Occipital lobe (tissue), 2 donors: ENCODE data around the gene L3MBTL3. TPM values are rescaled to one million over a fixed set of nuclear protein-coding genes. Genes with fewer than 3 reads are reported as not detected.
A peak's percentile ranks its signal among the peaks of the same experiment; 100 is the strongest.

Source experiments
- DNase-seq: peaks from one replicate; lab custom pipeline; 2025; lab: John Stamatoyannopoulos, UW
- total RNA-seq: library from RNA; depleted of rRNA; stranded (reverse); fragments of >200 nt; gene quantifications from one replicate; pipeline ENCODE4 v1.2.3, GENCODE V29; 2014

The L3MBTL3 gene
- 38.8 TPM for total RNA-seq

- peak; percentile 76 for DNase-seq
Observed at GRCh38 chr6:130018292-130018743, at the start of gene L3MBTL3. TSS of gene L3MBTL3 (plus strand) at chr6:130018581. CDS start at chr6:130042700, 24,119 bp downstream.

- no peak for DNase-seq
Observed at GRCh38 chr6:129969064-129969463, 49.3 kb upstream of the L3MBTL3 start.

DNA sequence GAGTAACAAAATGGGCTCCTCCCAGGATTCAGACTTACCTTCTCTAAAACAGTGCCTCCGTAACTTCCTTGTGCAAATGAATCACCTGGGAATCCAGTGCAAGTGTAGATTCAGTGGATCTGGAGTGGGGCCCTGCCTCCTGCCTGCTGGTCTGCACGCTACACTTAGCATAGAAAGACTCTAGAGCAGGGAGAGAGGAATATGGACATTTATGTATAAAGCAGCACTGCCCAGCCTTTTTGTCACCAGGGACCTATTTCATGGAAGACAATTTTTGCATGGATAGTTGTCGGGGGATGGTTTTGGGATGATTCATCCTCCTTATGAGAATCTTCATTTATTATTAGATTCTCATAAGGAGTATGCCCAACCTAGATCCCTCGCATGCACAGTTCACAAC is 42.3 kb upstream of the L3MBTL3 start:
- DNase-seq = no peak

- no peak for DNase-seq
Observed at GRCh38 chr6:129978148-129978916, 40.0 kb upstream of the L3MBTL3 start.

DNA sequence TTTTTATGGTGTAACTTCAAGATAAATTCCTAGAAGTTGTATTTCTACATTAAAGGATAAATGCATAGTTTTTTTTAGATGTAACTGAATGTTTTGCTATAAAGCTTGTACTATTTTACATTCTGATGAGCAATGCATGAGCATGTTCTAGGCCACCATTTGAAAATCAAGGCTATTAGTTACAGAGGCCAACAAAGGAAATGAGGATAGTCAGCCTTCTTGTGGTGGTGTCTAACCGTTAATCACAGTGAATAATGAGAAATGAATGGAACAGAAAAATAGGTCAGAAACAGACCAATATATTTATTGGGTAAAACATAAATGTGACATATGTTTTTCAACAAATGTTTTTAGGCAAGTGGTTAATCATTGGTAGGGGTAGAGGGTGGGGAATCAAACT is 37.6 kb upstream of the L3MBTL3 start:
- no peak for DNase-seq

- no peak for DNase-seq
Observed at GRCh38 chr6:129981598-129981997, 36.8 kb upstream of the L3MBTL3 start.

DNA sequence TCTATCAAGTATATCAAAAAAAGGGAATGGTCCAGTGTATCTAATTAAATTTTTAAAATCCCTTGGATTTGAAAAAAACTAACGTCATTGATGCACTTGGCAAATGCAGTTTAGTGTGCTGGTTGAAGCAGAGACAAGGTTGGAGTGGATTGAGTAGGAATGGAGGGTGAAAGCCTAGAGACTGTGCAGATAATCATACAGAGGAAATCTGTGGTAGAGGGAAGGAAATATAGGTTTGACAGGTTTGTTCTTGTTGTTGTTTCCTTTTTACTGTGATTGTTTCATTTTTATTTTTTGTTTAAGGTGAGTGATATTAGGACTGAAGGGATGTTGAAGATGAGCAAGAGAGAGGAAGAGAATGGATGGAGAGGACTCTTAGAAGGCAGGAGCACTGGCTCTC is 29.0 kb upstream of the L3MBTL3 start:
- no peak for DNase-seq

GRCh38 chr6:129992881-129993280 is 25.5 kb upstream of the L3MBTL3 start:
- no peak for DNase-seq

GRCh38 chr6:129994410-129994809 is 24.0 kb upstream of the L3MBTL3 start:
- no peak for DNase-seq

GRCh38 chr6:129996387-129996786 is 22.0 kb upstream of the L3MBTL3 start:
- DNase-seq = no peak

GRCh38 chr6:130000526-130001421 is 17.6 kb upstream of the L3MBTL3 start:
- no peak for DNase-seq

DNA sequence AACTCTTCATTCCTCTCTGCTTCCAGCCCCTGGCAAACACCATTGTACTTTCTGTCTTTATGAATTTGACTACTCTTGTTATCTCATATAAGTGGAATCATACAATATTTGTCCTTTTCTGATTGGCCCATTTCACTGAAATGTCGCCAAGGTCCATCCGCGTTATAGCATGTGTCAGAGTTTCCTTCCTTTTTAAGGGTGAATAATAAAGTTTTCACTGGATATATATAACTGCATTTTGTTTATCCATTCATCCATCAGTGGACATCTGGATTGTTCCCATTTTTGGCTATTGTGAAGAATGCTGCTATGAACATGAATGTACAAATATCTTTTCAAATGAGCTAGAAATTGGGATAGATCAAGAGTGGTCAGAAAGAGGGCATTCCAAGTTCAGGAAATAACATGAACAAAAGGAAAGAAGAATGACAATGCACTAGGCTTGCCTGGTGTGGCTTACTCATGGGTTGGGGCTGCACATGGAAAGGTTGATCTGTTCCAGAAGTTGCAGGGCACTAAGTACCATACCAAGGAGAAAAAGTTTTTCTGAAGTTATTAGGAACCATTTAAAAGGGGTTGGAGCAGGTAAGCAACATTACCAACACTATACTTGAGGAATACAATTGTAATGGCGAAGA is 10.0 kb upstream of the L3MBTL3 start:
- DNase-seq = no peak

GRCh38 chr6:130009146-130009545 is 9.2 kb upstream of the L3MBTL3 start:
- DNase-seq = no peak

GRCh38 chr6:130010387-130010786 is 8.0 kb upstream of the L3MBTL3 start:
- DNase-seq = no peak

GRCh38 chr6:130012728-130013127 is 5.7 kb upstream of the L3MBTL3 start:
- DNase-seq = no peak

DNA sequence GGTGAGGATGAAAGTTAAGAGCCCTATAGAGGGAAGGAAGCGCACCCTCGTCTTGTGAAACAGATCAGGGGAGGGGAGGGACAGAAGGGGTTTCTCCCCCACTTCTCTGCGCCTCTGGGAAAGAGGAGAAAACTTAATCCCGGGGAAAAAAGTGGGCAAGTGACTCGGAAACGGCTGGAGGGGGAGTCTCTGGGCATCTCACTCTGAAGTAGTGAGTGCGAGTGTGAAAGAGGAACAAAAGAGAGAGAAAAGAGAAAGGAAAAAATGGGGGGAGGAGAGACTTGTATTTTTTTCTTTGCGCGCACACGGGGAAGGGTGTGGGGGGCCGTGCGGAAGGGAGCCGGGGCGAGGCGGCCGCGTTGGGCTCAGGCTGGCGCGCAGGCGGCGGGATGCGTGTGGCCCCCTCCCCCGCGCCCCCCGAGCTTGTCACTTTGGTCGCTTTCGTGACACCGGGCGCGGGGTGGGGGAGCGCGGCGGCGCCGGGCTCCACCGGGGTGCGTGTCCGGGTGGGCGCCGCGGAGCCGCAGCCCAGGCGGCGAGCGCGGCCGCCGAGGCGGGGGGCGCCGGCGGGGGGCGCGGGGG is 454 bp downstream of the L3MBTL3 start:
- DNase-seq = no peak

DNA sequence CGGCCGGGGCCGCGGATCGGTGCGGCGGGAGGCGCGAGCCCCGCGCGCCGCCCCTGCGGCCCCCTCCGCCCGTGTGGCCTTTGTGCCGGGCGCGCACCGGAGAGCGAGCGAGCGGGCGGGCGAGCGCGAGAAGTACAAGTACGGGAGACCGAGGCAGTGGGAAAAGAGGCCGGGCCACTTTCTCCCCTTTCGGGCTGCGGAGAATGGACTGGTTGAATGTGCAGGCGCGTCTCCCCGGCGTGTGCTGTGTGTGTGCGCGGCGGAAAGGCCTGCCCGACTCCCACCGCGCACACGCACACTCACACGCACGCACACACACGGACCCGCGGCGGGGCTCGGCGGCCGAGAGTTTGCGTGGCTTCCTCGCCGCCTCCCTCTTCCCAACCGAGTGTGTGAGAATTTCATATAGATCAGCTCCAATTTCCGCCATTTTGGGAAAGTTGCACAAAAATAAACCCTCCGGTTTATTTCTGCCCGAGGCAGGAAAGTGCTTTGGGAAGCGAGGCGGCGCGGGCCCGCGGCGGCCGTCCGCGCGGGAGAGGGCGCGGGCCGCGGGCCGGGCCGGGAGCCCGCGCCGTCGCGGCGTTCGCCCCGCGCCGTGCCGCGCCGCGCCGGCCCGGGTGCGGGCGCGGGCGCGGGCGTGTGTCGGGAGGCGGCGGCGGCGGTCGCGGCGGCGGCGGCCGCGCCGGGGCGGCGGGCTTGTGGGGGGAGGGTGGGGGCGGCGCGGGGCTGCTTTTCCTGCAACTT is 1.1 kb downstream of the L3MBTL3 start:
- DNase-seq = peak; percentile 4

GRCh38 chr6:130020073-130020906 is 1.9 kb downstream of the L3MBTL3 start:
- peak; percentile 23 for DNase-seq

DNA sequence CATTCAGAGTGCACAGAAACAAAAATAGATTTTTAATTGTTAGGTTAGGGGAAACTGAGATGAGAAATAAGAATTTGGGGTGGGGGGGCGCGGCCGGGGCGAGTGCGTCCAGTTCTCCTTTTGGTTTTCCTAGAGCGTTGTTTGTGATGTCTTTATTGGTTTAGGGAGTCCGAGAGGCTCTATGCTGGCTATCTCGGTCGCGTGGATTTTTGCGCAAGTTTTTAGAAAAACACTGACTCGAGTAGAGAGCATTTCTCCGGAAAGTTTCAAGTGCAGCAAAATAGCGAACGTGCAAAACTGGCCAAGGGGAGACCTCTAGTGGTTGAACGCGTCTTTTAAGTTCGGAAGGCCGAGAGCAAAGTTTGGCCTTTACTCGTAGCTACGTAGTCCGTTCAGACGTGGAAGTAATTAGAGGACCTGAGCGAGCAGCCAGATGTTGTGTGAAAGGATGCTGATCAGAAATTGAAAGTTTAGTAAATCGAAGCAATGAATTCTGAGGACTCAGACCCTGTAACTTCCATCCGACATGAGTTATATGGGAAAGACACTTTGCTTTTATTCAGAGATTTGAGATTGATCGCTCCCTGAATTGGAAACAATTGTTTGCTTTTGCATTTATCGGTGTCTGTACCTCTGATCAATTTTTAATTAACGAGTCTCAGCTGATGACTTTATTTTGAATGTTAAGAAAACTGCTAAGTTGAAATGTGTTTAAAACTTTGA is 2.7 kb downstream of the L3MBTL3 start:
- peak; percentile 72 for DNase-seq
